ENCODE measurements around the gene C17orf58. TPM values are rescaled to one million over a fixed set of nuclear protein-coding genes. Genes with fewer than 3 reads are reported as not detected.
A peak's percentile ranks its signal among the peaks of the same experiment; 100 is the strongest.
"Not testable (repeated sequence)": the region's sequence is repeated elsewhere in the genome, so short reads cannot be mapped to it uniquely, and the experiment has no call there.

C17orf58 gene
- total and polyA plus RNA-seq, 3 experiments from 2014 or later, result 2.2 to 45.8 (median 45.7) TPM

DNA sequence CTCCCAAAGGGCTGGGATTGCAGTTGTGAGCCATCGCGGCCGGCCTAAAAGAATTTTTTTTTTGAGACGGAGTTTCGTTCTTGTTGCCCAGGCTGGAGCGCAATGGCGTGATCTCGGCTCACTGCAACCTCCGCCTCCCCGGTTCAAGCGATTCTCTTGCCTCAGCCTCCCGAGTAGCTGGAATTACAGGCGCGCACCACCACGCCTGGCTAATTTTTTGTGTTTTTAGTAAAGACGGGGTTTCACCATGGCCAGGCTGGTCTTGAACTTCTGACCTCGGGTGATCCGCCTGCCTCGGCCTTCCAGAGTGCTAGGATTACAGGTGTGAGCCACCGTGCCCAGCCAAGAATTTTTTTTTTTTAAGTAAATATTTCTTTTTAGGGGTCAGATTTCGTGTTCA is 22.2 kb upstream of the C17orf58 start:
- DNase-seq; H3K9me3 Mint-ChIP-seq; H3K27me3 Mint-ChIP-seq; H3K9me3 ChIP-seq (ENCODE audit: low read length); H3K27ac Mint-ChIP-seq; H3K27me3 ChIP-seq (ENCODE audit: insufficient read depth, low read length, poor library complexity, severe bottlenecking); H3K4me3 ChIP-seq (ENCODE audit: low read length); H3K4me1 ChIP-seq (ENCODE audit: insufficient read depth, low read length); POLR2A ChIA-PET; H3K27ac ChIP-seq (ENCODE audit: low read depth, low read length); H3K36me3 ChIP-seq (ENCODE audit: insufficient read depth, low read length); H3K36me3 Mint-ChIP-seq: not testable (repeated sequence)
- H3K4me1 Mint-ChIP-seq, result peaks cover 15 to 24% (median 21%) of the 10 kb centered on the region in 3 donors
- peak overlapping the region in 3 of 7 donors; percentile 5 to 51 (median 40) for H3K4me3 Mint-ChIP-seq
- CTCF ChIA-PET, result interaction anchor here (1.0 kb wide), 1 partner anchor 12 kb away, joined by 3 read pairs; no protein-coding TSS in a partner anchor

DNA sequence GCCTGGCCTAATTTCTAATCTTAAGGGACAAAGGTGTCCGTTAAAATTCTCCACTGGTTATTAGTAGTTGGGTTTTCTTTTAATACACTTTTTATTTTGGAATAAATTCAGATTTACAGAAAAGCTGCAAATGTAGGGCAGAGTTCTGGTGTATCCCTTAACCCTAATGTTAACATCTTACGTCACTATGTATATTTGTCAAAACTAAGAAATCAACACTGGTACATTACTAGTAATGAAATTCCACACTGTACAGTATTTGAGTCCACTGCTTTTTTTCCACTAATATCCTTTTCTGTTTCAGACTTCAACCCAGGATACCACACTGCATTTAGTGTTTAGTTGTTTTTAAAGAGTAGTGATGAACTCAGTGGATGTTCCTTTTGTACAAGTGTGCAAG is 20.6 kb upstream of the C17orf58 start:
- Mint-ChIP-seq H3K27me3 (peaks cover 0 to 7% of the 10 kb centered on the region in 2 donors), H3K27ac (no peak overlapping the region), H3K36me3 (peaks cover 0 to 8% (median 0%) of the 10 kb centered on the region in 3 donors), H3K4me1 (peaks cover 15 to 24% (median 21%) of the 10 kb centered on the region in 3 donors), H3K4me3 (no peak overlapping the region), H3K9me3 (peaks cover 0 to 5% (median 0%) of the 10 kb centered on the region in 5 donors)
- ChIA-PET POLR2A (interaction anchor here (0.6 kb wide), 1 partner anchor 85 kb away, joined by 5 read pairs; no protein-coding TSS in a partner anchor), CTCF (no interaction called here)
- Histone ChIP-seq H3K4me1 (ENCODE audit: insufficient read depth, low read length) (peaks cover 9% of the 10 kb centered on the region), H3K9me3 (ENCODE audit: low read length) (no peaks in the 10 kb centered on the region), H3K4me3 (ENCODE audit: low read length) (no peak overlapping the region), H3K36me3 (ENCODE audit: insufficient read depth, low read length) (no peaks in the 10 kb centered on the region), H3K27me3 (ENCODE audit: insufficient read depth, low read length, poor library complexity, severe bottlenecking) (no peaks in the 10 kb centered on the region), H3K27ac (ENCODE audit: low read depth, low read length) (no peak overlapping the region)
- DNase-seq, result no peak

DNA sequence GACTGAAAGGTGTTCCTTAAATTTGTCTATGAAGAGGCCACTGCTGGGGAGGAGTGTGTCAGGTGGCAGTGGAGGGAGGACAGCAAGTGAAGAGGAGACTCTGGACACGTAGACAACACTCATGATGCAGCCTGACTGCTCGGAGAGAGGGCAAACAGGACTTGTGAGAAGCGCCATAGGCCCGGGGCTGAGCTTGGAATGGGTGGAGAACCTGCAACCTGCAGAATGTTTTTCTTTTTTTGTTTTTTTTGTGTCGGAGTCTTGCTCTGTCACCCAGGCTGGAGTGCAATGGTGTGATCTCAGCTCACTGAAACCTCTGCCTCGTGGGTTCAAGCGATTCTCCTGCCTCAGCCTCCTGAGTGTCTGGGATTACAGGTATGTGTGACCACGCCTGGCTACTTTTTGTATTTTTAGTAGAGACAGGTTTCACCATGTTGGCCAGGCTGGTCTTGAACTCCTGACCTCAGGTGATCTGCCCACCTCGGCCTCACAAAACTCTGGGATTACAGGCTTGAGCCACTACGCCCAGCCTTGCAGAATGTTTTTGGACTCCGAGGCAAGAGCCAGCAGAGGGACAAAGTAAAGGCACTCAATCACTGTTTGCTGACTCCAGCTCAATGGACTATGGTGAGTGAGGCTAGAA is 18.9 kb upstream of the C17orf58 start:
- Mint-ChIP-seq H3K27ac (peak overlapping the region in 2 of 8 donors; percentile 80 to 83), H3K27me3 (peaks cover 0 to 7% of the 10 kb centered on the region in 2 donors), H3K9me3 (peaks cover 0 to 4% (median 0%) of the 10 kb centered on the region in 5 donors), H3K4me1 (peaks cover 13 to 24% (median 21%) of the 10 kb centered on the region in 3 donors), H3K36me3 (peaks cover 0 to 5% (median 0%) of the 10 kb centered on the region in 3 donors), H3K4me3 (peak overlapping the region in 1 of 7 donors; percentile 48)
- Histone ChIP-seq H3K27me3 (ENCODE audit: insufficient read depth, low read length, poor library complexity, severe bottlenecking) (no peaks in the 10 kb centered on the region), H3K4me1 (ENCODE audit: insufficient read depth, low read length) (peaks cover 5% of the 10 kb centered on the region), H3K9me3 (ENCODE audit: low read length) (no peaks in the 10 kb centered on the region), H3K27ac (ENCODE audit: low read depth, low read length) (no peak overlapping the region), H3K36me3 (ENCODE audit: insufficient read depth, low read length) (no peaks in the 10 kb centered on the region), H3K4me3 (ENCODE audit: low read length) (no peak overlapping the region)
- no peak for DNase-seq
- ChIA-PET CTCF (interaction anchor here (1.4 kb wide), 1 partner anchor 74 kb away, joined by 4 read pairs; no protein-coding TSS in a partner anchor), POLR2A (no interaction called here)

DNA sequence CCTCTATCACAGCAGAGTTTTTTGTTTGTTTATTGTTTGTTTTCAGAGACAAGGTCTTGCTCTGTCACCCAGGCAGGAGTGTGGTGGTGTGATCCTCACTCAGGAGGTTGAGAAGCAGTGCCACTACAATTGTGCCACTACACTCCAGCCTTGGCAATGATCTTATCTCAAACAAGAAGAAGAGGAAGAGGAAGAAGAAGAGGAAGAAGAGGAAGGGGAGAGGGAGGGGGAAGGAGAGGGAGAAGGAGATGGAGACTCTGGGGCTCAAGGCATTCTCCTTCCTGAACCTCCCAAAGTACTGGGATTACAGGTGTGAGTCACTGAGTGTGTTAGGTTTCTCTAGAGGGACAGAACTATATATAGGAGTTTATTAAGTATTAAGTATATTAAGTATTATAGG is 17.1 kb upstream of the C17orf58 start:
- H3K27ac ChIP-seq (ENCODE audit: low read depth, low read length), result no peak overlapping the region
- H3K27me3 ChIP-seq (ENCODE audit: insufficient read depth, low read length, poor library complexity, severe bottlenecking), result no peaks in the 10 kb centered on the region
- no peak overlapping the region for H3K4me3 ChIP-seq (ENCODE audit: low read length)
- H3K36me3 ChIP-seq (ENCODE audit: insufficient read depth, low read length), result no peaks in the 10 kb centered on the region
- H3K4me1 Mint-ChIP-seq, result peaks cover 5 to 16% (median 12%) of the 10 kb centered on the region in 3 donors
- H3K9me3 ChIP-seq (ENCODE audit: low read length), result no peaks in the 10 kb centered on the region
- ChIA-PET CTCF (interaction anchor here (0.7 kb wide), 1 partner anchor 475 kb away, joined by 3 read pairs; no protein-coding TSS in a partner anchor), POLR2A (no interaction called here)
- H3K27ac Mint-ChIP-seq, result no peak overlapping the region
- DNase-seq, result no peak
- H3K4me3 Mint-ChIP-seq, result no peak overlapping the region
- H3K36me3 Mint-ChIP-seq, result no peaks in the 10 kb centered on the region
- H3K27me3 Mint-ChIP-seq, result no peaks in the 10 kb centered on the region
- no peaks in the 10 kb centered on the region for H3K4me1 ChIP-seq (ENCODE audit: insufficient read depth, low read length)
- H3K9me3 Mint-ChIP-seq, result no peaks in the 10 kb centered on the region

DNA sequence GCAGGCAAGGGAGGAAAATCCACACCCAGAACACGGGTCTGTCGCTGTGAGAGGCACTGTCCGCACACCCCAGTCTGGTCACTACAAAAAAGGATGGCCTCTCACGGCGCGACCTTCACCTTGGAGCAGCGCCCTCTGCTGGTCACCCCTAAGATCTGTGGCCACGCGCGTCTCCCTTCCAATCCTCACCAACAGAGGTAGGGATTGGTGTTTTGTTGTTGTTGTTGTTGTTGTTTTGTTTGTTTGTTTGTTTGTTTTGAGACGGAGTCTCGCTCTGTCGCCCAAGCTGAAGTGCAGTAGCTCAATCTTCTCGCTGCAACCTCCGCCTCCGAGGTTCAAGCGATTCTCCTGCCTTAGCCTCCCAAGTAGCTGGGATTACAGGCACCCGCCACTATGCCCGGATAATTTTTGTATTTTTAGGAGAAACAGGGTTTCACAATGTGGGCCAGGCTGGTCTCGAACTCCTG is 15.0 kb upstream of the C17orf58 start:
- Histone ChIP-seq H3K36me3 (ENCODE audit: insufficient read depth, low read length) (no peaks in the 10 kb centered on the region), H3K4me1 (ENCODE audit: insufficient read depth, low read length) (no peaks in the 10 kb centered on the region), H3K9me3 (ENCODE audit: low read length) (no peaks in the 10 kb centered on the region), H3K4me3 (ENCODE audit: low read length) (peak overlapping the region; percentile 20), H3K27me3 (ENCODE audit: insufficient read depth, low read length, poor library complexity, severe bottlenecking) (no peaks in the 10 kb centered on the region), H3K27ac (ENCODE audit: low read depth, low read length) (no peak overlapping the region)
- ChIA-PET CTCF (interaction anchor here (0.9 to 6.1 kb wide), 5 partner anchors 9 to 47 kb away, joined by 4 to 28 read pairs (median 11); partner anchors contain the start of gene C17orf58), POLR2A (no interaction called here)
- Mint-ChIP-seq H3K9me3 (no peaks in the 10 kb centered on the region), H3K36me3 (no peaks in the 10 kb centered on the region), H3K27me3 (peaks cover 0 to 3% of the 10 kb centered on the region in 2 donors), H3K4me1 (peaks cover 4 to 6% (median 5%) of the 10 kb centered on the region in 3 donors), H3K27ac (peak overlapping the region in 1 of 8 donors; percentile 63), H3K4me3 (peak overlapping the region in 6 of 7 donors; percentile 46 to 73 (median 62))
- peak; percentile 31 to 66 (median 55) for DNase-seq

DNA sequence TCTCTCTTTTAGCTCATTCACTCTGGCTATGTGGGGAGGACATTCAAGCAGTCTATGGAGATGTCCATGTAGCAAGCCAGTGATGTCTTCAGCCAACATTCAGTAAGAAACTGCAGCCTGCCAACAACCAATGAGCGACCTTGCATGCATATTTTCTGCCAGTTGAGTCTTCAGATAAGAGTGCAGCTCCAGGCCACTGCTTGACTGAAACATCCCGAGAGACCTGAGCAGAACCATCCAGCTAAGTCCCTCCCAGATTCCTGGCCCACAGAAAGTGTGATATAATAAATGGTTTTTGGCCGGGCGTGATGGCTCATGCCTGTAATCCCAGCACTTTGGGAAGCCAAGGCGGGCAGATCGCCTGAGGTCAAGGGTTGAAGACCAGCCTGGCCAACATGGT is 10.5 kb upstream of the C17orf58 start:
- H3K27ac ChIP-seq (ENCODE audit: low read depth, low read length), result no peak overlapping the region
- peaks cover 4 to 6% (median 5%) of the 10 kb centered on the region in 3 donors for H3K4me1 Mint-ChIP-seq
- no peak for DNase-seq
- H3K4me3 Mint-ChIP-seq, result no peak overlapping the region
- H3K27me3 Mint-ChIP-seq, result peaks cover 0 to 3% of the 10 kb centered on the region in 2 donors
- ChIA-PET CTCF (interaction anchor here (1.5 to 6.1 kb wide), 2 partner anchors 11 to 13 kb away, joined by 3 to 28 read pairs; partner anchors contain the start of gene C17orf58), POLR2A (interaction anchor here (0.7 kb wide), 1 partner anchor 262 kb away, joined by 5 read pairs; no protein-coding TSS in a partner anchor)
- H3K27me3 ChIP-seq (ENCODE audit: insufficient read depth, low read length, poor library complexity, severe bottlenecking), result no peaks in the 10 kb centered on the region
- H3K9me3 ChIP-seq (ENCODE audit: low read length), result no peaks in the 10 kb centered on the region
- no peaks in the 10 kb centered on the region for H3K36me3 ChIP-seq (ENCODE audit: insufficient read depth, low read length)
- H3K4me1 ChIP-seq (ENCODE audit: insufficient read depth, low read length), result no peaks in the 10 kb centered on the region
- no peak overlapping the region for H3K4me3 ChIP-seq (ENCODE audit: low read length)
- H3K36me3 Mint-ChIP-seq, result no peaks in the 10 kb centered on the region
- no peak overlapping the region for H3K27ac Mint-ChIP-seq
- H3K9me3 Mint-ChIP-seq, result no peaks in the 10 kb centered on the region

DNA sequence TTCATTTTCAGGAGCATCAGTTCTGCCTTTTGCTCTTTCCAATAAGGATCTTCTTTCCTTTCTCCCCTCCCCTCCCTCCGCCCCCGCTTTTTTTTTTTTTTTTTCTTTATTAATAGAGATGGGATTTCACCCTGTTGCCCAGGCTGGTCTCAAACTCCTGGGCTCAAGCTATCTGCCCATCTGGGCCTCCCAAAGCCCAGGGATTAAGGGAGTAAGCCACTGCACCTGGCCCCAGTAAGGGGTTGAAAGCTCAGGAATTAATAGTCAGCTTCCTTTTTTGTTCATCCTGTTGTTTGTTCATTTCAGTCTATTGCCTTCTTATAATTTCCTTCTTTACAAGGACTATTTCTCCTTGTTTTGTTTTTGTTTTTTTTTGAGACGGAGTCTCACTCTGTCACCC is 7.9 kb upstream of the C17orf58 start:
- DNase-seq, result no peak
- Mint-ChIP-seq H3K4me1 (no peaks in the 10 kb centered on the region), H3K27ac (no peak overlapping the region), H3K4me3 (no peak overlapping the region), H3K27me3 (peaks cover 0 to 3% of the 10 kb centered on the region in 2 donors), H3K36me3 (no peaks in the 10 kb centered on the region), H3K9me3 (no peaks in the 10 kb centered on the region)
- H3K27ac ChIP-seq (ENCODE audit: low read depth, low read length), result no peak overlapping the region
- ChIA-PET POLR2A (no interaction called here), CTCF (no interaction called here)
- H3K4me3 ChIP-seq (ENCODE audit: low read length), result no peak overlapping the region
- H3K27me3 ChIP-seq (ENCODE audit: insufficient read depth, low read length, poor library complexity, severe bottlenecking), result no peaks in the 10 kb centered on the region
- no peaks in the 10 kb centered on the region for H3K36me3 ChIP-seq (ENCODE audit: insufficient read depth, low read length)
- no peaks in the 10 kb centered on the region for H3K4me1 ChIP-seq (ENCODE audit: insufficient read depth, low read length)
- H3K9me3 ChIP-seq (ENCODE audit: low read length), result no peaks in the 10 kb centered on the region

DNA sequence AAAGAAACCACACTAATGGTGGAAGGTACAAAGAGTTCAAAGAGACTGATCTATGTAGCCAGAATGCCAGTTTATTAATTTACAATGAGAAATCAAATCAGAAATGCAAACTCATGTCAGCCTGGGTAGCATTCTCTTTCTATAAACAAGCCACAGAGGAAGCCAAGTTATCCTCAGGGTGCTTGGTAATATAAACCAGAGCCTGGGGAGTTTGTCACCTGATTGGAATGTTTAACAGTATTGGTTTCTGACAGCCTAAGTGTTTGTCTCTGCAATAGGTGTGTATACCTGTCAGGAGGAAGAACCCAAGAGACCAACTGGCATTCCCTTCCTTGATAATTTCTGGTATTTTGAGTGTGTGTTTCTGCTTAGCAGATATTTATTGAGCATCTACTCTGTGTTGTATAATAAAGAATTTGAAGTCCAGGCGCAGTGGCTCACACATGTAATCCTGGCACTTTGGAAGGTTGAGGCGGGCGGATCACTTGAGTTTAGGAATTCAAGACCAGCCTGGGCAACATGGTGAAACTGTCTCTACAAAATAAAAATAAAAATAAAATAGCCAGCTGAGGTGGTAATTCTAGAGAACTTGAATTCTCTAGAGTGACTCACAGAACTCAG is 3.1 kb upstream of the C17orf58 start:
- POLR2A ChIA-PET, result no interaction called here
- Histone ChIP-seq H3K36me3 (ENCODE audit: insufficient read depth, low read length) (no peaks in the 10 kb centered on the region), H3K9me3 (ENCODE audit: low read length) (no peaks in the 10 kb centered on the region), H3K27ac (ENCODE audit: low read depth, low read length) (no peak overlapping the region), H3K4me3 (ENCODE audit: low read length) (no peak overlapping the region), H3K4me1 (ENCODE audit: insufficient read depth, low read length) (peaks cover 16% of the 10 kb centered on the region), H3K27me3 (ENCODE audit: insufficient read depth, low read length, poor library complexity, severe bottlenecking) (peaks cover 5% of the 10 kb centered on the region)
- H3K9me3 Mint-ChIP-seq, result no peaks in the 10 kb centered on the region
- no peak for DNase-seq
- H3K4me3 Mint-ChIP-seq, result no peak overlapping the region
- H3K36me3 Mint-ChIP-seq, result peaks cover 0 to 2% (median 0%) of the 10 kb centered on the region in 3 donors
- H3K4me1 Mint-ChIP-seq, result peaks cover 20 to 23% (median 22%) of the 10 kb centered on the region in 3 donors
- CTCF ChIA-PET, result no interaction called here
- H3K27ac Mint-ChIP-seq, result peak overlapping the region in 1 of 8 donors; percentile 47
- peaks cover 11 to 16% of the 10 kb centered on the region in 2 donors for H3K27me3 Mint-ChIP-seq

Measured in CD8-positive, alpha-beta memory T cell (primary cell).